Lung microvascular endothelial cell (primary cell): ENCODE results near the gene FGGY. TPM values are rescaled to one million over a fixed set of nuclear protein-coding genes. Genes with fewer than 3 reads are reported as not detected.
"Not testable (repeated sequence)": the region's sequence is repeated elsewhere in the genome, so short reads cannot be mapped to it uniquely, and the experiment has no call there.

Experiments
- DNase-seq, 2 donors: peaks; one replicate each; pipeline versions ENCODE4 v3.0.0 to v3.0.0-alpha.2; 2010; ENCODE audit warnings: low read depth in 2 of 2
- total RNA-seq: library from RNA; depleted of rRNA; stranded (reverse); fragments of >200 nt; gene quantifications from 2 replicates; pipeline ENCODE4 v1.2.1, GENCODE V29; 2014

The FGGY gene, protein sequence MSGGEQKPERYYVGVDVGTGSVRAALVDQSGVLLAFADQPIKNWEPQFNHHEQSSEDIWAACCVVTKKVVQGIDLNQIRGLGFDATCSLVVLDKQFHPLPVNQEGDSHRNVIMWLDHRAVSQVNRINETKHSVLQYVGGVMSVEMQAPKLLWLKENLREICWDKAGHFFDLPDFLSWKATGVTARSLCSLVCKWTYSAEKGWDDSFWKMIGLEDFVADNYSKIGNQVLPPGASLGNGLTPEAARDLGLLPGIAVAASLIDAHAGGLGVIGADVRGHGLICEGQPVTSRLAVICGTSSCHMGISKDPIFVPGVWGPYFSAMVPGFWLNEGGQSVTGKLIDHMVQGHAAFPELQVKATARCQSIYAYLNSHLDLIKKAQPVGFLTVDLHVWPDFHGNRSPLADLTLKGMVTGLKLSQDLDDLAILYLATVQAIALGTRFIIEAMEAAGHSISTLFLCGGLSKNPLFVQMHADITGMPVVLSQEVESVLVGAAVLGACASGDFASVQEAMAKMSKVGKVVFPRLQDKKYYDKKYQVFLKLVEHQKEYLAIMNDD
- 8.9 and 11.1 TPM in 2 replicates for total RNA-seq

DNA sequence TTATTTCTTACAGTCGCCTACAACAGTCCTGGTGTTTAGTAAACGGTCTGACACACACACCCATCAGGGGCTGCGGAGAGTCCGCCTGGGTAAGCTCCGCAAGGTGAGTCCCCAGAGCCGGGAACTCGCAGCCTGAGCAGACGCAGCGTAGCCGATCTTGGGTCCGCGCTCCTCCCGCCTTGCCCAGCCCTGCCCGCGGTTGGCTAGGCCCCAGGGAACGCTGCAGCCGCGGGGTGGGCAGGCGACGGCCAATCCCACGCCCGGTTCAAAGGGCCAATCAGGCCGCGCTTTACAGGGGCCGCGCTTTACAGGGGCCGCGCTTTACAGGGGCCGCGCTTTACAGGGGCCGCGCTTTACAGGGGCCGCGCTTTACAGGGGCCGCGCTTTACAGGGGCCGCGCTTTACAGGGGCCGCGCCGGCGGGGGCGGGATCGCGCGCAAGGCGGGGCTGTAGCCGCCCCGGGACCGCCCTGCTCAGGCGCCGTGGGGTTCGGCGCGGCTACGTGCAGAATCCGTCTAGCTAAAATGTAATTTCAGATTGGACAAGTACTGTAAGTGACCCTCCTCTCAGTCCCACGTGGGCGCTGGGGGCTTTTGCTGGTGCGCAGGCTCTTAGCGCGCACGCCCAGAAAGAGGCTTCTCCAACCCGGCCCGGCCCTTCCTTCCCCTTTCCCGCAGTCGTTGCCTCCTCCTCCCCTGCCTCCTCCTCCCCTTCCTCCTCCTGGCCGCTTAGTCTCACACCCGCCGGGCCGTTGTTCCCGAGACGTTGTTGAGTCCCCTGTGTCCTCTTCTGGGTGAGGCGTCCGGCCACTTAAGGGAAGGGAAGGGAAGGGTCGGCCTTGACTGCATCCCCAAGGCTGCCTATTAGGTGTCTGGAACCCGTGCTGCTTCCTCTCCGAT, at the start of gene FGGY:
Gene FGGY (plus strand): TSS at position 737 of the 899 bp plus-strand sequence. CDS start 24,456 bp downstream, outside the sequence.
- DNase-seq: peak; percentile 98 to 99

DNA sequence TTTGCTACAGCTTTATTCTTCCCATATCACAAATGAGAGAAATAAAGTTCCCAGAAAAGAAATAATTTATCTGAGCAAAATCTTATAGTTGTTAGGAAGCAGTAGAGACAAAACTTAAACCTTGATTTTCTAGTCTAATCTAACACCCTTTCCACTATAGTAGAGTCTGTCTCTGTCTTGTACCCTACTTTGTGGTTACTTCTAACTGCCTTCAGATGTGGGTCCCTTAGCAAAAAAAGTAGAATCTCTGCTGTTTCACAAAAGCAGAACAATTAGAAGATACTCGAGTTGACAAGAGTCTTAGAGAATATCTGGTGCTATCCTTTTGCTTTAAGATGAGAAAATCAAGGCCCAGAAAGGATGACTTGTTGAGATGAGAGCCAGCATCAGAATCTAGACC, 48.1 kb upstream of the FGGY start:
- no peak for DNase-seq

DNA sequence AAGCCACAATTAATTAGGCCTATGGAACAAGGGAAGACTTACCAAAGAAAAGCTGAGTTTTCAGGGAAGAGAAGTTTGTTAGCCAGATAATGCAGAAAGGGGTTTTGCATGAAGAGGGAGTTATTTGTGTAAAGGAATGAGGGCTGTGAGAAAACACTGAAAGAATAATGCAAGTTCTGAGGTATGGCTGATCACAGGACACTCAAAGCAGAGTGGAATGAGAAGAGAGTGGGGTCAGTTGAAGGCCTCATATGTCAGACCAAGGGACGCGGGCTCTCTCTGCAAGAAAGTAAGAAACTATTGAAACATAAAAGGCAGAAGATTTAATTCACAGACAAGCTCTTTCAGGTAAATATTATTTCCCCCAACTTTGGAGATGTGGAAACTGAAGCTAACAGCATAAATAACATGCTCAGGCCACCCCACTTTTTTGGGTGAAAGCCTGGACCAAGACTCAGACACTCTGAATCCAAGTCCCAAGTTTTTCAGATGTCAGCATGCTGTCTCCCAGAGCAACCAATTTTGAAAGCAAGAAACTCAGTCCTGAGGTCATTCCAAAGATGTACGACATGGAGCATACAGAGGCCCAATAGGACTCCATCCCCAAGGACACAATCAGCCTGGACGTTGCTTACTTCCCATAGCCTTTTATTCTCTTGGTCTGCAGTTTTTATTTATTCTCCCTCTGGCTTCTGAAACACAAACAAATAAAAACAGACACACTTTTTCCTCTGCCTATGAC, 47.3 kb upstream of the FGGY start:
- DNase-seq: no peak

DNA sequence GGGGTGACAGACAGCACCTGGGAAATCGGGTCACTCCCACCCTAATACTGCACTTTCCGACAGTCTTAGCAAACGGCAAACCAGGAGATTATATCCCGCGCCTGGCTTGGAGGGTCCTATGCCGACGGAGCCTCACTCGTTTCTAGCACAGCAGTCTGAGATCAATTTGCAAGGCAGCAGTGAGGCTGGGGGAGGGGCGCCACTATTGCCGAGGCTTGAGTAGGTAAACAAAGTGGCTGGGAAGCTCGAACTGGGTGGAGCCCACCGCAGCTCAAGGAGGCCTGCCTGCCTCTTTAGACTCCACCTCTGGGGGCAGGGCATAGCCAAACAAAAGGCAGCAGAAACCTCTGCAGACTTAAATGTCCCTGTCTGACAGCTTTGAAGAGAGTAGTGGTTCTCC, 45.8 kb upstream of the FGGY start:
- not testable (repeated sequence) for DNase-seq

DNA sequence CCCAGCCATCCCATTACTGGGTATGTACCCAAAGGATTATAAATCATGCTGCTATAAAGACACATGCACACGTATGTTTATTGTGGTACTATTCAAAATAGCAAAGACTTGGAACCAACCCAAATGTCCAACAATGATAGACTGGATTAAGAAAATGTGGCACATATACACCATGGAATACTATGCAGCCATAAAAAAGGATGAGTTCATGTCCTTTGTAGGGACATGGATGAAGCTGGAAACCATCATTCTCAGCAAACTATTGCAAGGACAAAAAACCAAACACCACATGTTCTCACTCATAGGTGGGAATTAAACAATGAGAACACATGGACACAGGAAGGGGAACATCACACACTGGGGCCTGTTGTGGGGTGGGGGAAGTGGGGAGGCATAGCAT, 40.5 kb upstream of the FGGY start:
- DNase-seq: not testable (repeated sequence)

DNA sequence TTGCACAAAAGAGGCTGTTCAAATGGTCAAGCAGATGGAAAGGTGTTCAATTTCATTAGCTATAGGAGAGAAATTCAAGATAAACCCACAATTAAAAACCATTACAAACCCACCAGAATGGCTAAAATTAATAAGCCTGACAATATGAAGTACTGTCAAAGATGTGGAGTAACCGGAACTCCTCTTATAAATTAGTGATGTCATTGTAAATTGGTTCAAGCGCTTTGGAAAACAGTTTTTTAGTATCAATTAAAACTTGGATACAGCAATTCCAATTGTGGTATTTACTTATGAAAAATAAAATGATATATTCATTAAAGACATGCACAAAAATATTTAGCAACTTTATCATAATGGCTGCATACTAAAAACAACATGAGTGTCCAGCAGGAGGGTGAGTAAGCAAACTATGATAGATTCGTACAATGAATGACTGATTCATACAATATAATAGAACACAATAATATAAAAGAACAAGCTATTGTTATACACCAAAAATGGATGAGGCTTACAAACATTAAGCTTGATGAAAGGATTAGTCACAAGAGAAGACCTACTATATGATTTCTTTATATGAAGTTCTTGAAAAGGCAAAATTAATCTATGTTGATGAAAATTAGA, 38.4 kb upstream of the FGGY start:
- DNase-seq: peak in 1 of 2 donors; percentile 24

DNA sequence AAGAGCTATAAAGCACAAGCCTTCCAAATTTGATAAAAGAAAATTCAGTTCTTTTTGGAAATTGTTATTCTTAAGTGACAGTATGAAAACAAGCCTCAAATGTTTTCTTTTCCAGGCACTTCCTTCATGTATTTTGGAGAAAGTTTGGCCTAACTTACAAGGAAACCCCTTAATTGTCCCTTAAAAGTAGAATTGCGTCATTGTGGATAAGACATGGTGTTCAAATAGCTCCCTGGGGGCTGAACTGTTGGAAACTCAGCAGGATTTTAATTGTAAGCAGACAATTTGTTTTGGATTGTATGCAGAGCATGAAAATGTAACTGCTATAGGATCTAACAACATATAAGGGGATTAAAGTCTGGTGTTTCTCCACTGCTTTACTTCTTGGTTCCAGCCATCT, 35.4 kb upstream of the FGGY start:
- no peak for DNase-seq

DNA sequence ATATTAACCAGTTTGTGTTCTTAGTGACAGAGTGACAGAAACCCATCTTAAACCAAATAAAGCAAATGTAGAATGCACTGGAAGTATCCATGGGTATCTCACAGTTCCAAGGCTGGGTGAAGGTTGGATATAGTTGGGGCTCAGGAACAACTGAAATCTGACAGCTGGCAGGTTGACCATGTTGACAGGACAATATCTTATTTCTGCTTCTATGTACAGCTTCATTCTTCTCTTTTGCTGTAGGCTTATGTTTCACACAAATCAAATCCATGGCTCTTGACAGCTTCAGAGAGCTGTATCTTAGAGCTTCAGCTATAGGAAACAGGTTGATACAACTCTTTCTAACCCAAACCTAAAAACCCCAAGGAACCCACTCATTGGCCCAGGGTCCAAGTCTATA, 34.3 kb upstream of the FGGY start:
- no peak for DNase-seq

DNA sequence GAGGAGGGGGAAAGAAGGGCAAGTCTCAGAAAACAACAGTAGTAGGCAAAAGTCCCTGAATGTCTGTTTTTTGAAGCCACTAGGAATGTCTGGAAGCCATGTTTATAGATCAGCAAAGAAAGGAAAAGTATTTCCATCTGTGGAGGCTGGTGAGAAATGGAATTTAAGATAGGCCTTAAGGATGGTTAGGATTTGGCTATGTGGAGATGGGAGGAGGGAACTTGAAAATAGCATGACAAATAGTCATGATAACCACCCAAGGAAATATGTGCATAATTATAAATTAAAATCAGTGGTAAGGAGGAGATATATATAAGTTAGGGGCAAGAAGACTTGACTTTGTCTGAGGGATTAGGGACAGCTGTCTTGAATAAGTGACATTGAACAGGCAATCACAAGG, 33.8 kb upstream of the FGGY start:
- no peak for DNase-seq

DNA sequence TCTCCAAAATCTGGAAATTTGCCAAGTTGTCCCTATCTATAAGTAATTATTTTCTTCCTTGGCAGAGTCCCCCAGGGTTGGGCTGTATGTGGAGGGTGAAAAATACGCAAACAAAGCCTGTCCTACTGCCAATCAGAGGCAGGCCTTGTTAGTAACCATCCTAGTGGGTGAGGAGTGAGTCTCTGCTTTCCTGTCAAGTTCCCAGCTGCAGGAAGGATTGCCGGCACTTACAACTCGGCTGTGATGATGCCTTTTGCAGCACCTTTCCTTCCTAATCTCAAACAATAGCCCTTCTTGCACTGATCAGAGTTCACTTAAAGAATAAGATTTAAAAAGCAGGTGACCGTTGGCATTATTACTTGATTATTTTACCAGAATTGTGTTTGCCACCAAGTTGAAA, 31.3 kb upstream of the FGGY start:
- peak in 1 of 2 donors; percentile 51 for DNase-seq

DNA sequence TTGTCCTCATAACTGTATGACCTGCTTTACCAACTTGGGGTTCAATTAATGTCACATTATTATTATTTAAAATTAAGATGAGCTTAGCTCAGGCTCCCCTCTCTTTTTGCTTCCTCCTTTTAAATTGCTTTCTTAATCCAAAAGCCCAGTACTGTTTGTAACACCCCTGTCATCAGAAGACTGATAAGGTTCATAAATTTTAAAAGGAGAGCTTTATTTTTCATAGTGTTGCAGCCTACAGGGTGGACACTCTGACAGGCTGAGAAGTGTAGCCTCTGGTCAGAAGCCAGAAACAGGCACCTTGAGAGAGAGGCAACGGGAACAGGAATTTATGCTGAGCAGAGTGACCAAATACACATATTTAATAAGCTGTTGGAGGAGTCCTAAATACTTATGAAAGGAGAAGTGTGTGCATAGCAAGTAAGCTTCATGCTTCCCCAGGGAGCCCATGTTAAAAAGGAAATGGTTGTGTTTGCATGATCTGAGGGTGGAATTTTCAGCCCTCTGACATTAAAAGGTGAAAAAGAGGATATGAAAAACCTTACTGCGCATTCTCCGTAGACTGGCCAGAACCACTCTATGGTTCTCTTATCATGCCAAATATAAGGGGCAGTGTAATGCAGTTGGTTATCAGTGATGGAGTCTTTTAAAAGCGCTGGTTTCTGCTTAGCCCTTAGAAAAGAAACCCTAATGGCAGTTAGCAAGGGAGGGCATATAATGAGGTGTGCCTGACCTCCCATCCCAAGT, 30.5 kb upstream of the FGGY start:
- DNase-seq: no peak

DNA sequence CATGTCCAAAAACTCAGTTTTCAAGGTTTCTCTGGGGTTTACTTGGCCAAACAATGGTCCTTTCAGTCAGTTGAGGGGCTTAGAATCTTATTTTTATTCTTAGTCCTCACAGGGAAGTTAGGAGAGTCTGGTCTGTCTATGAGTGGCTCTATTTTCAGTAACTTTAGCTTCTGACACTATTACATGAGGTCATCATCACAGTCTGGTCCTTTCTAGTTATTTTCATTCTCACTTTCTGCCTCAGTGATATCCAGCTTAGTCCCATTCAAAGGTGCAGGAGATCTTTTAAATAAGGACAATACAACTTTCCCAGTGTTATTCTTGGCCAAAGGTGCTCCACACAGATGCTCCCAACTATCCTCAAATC, 30.0 kb upstream of the FGGY start:
- no peak for DNase-seq

DNA sequence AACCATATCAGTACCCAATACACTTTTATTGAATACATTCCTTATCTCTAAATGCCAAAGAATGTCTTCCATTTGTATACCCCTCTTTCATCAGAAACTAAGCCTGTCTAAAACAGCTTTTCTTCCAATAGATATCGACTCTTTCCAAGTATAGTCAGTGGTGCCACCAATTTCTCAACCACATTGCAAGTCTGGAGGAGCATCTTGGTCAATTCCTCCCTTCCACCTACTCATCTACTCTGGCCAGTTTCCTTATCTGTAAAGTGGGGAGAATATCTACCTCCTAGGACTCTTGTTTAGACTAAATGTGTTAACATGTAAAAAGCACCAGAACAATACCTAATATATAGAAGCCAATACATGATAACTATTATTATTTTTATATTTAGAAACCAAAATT, 28.5 kb upstream of the FGGY start:
- no peak for DNase-seq

DNA sequence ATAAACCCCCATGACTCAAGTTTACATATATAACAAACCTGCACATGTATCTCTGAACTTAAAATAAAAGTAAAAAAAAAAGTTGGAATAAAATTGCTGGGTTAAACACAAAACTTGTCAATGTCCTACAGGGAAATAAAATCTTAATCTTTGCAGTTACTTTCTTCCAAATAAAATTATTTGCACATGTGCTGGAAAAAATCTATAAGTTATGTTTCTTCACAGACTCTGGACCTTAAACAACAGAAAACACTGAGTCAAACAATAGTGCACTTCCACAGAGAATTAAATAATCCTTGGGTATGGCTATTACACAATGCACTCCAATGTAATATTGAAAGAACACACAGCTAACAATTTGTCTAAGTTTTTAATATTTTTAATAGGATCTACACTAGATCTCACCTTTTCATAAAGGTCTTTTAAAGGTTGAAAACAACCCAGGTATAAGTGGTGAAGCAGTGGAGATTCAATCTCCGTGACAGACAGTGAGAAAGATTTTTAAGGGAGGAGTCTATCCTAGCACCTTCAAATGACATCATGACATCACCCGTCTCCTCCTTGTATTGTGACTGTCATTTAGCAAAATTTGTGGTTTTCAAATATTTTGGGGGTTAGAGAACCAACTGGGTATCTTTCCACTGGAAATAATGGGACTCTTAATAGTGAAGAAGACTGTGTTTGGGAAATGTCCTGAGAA, 25.2 kb upstream of the FGGY start:
- DNase-seq: no peak

DNA sequence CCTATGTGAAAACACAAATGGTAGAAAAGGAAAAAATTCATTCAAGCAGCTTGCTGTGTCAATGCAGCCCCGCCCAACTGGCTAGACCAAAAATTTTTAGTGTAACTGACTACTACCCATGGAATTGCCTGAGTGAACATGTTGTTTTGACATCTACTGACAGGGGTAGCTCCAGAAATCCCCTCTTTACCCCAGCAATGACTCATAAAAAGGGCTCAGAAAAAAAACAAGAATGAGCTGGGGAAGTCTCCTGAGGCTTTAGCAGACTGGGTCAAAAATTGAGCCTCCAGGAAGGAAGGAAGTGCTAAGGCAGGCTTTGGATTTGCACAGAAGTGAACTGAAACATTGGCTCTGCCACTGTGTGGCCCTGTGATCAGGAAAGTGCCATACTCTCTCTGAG, 24.4 kb upstream of the FGGY start:
- DNase-seq: peak; percentile 33 to 83

DNA sequence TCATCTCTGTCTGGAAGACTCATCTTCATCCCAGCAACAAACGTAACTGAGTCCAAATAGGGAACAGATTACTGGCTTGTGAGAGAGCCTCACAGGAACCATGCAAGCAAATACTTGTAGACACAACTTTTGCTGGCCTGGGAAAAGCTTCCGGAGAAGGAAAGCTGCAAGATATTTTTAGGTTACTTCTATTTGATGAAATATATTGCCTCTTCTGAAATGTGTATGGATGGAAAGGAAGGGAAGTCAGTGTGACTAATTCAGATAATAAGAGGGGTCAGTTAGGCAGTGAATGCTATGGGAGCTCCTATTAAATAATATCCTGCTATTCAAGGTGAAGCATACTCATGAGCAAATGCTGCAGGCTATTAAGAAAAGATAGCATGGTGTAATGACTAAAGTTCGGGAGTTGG, 20.4 kb upstream of the FGGY start:
- DNase-seq: peak in 1 of 2 donors; percentile 81

DNA sequence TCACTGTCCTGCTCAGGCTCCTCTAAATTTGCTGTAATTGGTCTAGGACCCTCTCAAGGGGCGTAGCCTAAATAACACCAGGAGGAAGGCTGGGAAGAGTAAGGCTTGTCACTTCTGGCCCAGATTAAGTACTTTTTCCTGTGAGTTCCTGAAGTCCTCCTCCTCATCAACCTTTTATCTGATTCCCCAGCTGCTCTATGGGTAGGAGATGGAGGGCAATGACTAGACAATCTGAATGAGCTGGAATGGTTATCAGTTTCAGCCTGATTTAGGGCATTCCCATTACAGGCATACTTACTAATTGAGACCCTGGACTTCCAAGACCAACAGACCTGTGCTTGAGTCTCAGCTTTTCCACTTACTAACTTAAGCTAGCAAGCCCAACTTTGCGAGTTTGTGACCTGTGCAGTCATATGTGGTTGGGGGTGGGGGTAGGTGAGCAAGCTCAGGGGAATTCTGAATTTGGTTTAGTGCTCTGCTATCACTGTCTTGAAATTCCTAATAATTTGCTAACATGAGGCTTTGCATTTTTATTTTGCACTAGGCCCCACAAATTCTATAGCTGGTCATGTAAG, 18.0 kb upstream of the FGGY start:
- no peak for DNase-seq

DNA sequence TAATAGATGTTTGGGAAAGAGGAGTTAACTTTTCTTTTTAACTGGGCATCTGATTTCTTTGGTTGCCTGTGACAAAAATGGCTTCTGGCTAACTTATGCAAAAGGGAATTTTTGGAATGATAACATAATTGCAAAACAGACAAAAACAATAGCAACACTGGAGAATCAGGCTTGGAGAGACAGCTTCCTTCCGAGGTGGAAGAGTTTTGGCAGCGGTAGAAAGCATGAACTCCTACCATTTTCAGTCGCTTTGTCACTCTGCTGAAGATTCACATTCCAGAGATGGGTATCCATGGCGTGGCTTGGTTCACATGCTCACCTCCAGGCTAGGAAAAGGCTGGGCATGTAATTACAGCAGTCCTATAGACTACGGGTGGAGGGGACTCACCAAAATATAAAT, 17.2 kb upstream of the FGGY start:
- DNase-seq: peak in 1 of 2 donors; percentile 20

DNA sequence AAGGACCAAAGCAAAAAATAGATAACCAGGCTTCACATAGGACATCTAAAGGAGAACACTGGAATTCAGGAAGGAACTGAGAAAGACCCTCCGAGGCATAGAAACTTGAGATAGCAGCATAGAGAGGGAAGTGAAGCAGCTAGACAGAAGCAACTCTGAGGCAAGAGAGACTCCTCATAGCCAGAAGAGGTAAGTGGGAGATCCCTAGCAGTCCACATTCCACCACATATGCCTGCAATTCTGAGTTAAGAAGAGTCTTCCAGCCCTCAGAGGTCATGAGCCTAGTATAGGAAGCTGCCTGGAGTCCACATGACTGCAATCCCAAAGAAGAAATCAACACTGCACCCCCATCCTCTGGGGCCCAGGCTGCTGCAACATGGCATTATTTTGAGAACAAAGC, 13.9 kb upstream of the FGGY start:
- no peak for DNase-seq
